Kidney (tissue), 14 donors: ENCODE data around the gene TRIAP1. TPM values are rescaled to one million over a fixed set of nuclear protein-coding genes. Genes with fewer than 3 reads are reported as not detected.

Experiments used
- DNase-seq, 5 donors: peaks; one replicate each; pipeline ENCODE4 v3.0.0-alpha.2; 2013 to 2020
- FAIRE-seq: peaks from 2 replicates; lab custom pipeline; 2012; peaks lifted over from hg19 to GRCh38; lab: Jason Lieb, UNC
- H3K27ac ChIP-seq, 2 donors: one replicate each; pipeline ENCODE4 v1.7.0; 2013; ENCODE audit warnings: low read depth in 2 of 2, low read length in 2 of 2, inconsistent platforms in 1 of 2
- H3K27me3 ChIP-seq: one replicate; pipeline ENCODE4 v1.7.1; 2013; ENCODE audit warnings: low read length, inconsistent platforms; ENCODE audit not compliant: control insufficient read depth, insufficient read depth
- H3K36me3 ChIP-seq, 3 donors: one replicate each; pipeline versions ENCODE4 v1.7.0 to v1.7.1; 2013; ENCODE audit warnings: low read length in 3 of 3, control low read depth in 1 of 3, inconsistent platforms in 1 of 3; ENCODE audit not compliant: insufficient read depth in 3 of 3, control insufficient read depth in 2 of 3
- H3K4me1 ChIP-seq, 3 donors: one replicate each; pipeline versions ENCODE4 v1.7.0 to v1.7.1; 2013; ENCODE audit warnings: low read length in 3 of 3, inconsistent platforms in 1 of 3, low read depth in 1 of 3; ENCODE audit not compliant: control insufficient read depth in 2 of 3, insufficient read depth in 2 of 3
- H3K4me3 ChIP-seq, 3 donors: one replicate each; pipeline versions ENCODE4 v1.7.0 to v1.8.1; 2013; ENCODE audit warnings: low read length in 3 of 3, control low read depth in 1 of 3, inconsistent platforms in 1 of 3
- H3K9ac ChIP-seq, 3 donors: one replicate each; pipeline versions ENCODE4 v1.7.0 to v1.7.1; 2013; ENCODE audit warnings: low read length in 3 of 3, control low read depth in 1 of 3, inconsistent platforms in 1 of 3
- H3K9me3 ChIP-seq, 3 donors: one replicate each; pipeline versions ENCODE4 v1.7.0 to v1.7.1; 2013; ENCODE audit warnings: low read length in 3 of 3, control low read depth in 1 of 3, inconsistent platforms in 1 of 3; ENCODE audit not compliant: control insufficient read depth in 2 of 3, insufficient read depth in 1 of 3
- CTCF ChIP-seq: IDR thresholded peaks from 3 replicates; pipeline ENCODE4 v1.5.1; 2012; ENCODE audit warnings: mild to moderate bottlenecking, moderate library complexity, borderline replicate concordance; ENCODE audit not compliant: insufficient read depth; ENCODE audit errors: extremely low read depth
- intact Hi-C: fragments of 100-400 bp; cut with DNase I; formaldehyde crosslinking; loops from one replicate; pipeline ENCODE4 v1.11.1; 2022
- polyA plus RNA-seq: library from polyadenylated mRNA; stranded (reverse); fragments of 350-450 nt; fragmentation: Illumina TruSeq; extraction: RNeasy Lipid Tissue Mini Kit (QIAGEN cat#74804); gene quantifications from one replicate; pipeline ENCODE4 v1.2.3, GENCODE V29; 2014; ENCODE audit warnings: low read depth, low replicate concordance; ENCODE audit not compliant: insufficient read depth
- total RNA-seq: library from RNA; stranded (reverse); fragmentation: NEBNext Ultra II Directional; extraction: Animal tissue kit (Norgen Biotek cat#: 25700); gene quantifications from one replicate; pipeline ENCODE4 v1.2.1, GENCODE V29; 2021
- donor health status: control.
- donor health status: control.
- donor health status: control.
- donor health status: control.
- donor health status: control.
- donor health status: DM: yes; HTN: yes; CAD: no.
- donor health status: Normal renal cell carcinoma (clear cell type).

Gene TRIAP1
- total and polyA plus RNA-seq, 2 donors from 2014 or later: 15.6 to 28.2 TPM

DNA sequence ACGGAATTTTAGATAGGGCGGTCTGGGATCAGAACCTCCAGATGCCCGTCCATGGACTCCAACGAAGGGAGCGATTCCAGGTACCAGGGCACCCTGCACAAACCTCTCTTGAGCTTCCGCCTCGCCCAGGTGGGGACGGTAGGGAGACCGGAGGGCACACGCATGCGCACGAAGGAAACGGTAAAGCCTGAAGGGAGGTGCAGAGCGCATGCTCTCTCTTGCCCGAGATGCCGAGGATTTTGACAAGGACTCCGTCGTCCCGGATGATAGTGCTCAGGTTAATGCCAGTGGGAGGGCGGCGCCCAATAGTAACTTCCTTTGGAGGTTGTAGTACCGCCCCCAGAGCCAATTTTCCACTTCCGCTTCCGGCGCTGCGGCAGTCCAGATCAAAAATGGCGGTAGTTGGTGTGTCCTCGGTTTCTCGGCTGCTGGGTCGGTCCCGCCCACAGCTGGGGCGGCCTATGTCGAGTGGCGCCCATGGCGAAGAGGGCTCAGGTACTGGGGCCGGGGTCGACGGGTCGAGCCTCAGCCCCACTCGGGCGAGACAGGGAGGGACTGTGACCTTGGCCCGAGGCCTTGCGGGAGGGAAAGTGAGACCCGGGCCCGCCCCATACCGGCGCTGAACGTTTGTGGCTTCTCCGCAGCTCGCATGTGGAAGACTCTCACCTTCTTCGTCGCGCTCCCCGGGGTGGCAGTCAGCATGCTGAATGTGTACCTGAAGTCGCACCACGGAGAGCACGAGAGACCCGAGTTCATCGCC, 8.3 kb downstream of the TRIAP1 start, which contains the start of gene COX6A1:
TSS of gene COX6A1 (plus strand) at position 379 of the 760 bp plus-strand sequence. CDS start at position 393, 14 bp downstream.
- Histone ChIP-seq H3K36me3 (peaks cover 0 to 11% (median 3%) of the 10 kb centered on the region in 3 donors), H3K4me3 (peak within 1 kb of the TSS; percentile 87 to 92 (median 88)), H3K9ac (peak within 1 kb of the TSS; percentile 76 to 86 (median 82)), H3K27ac (peak within 1 kb of the TSS; percentile 68 to 81), H3K27me3 (no peaks in the 10 kb centered on the region), H3K9me3 (no peaks in the 10 kb centered on the region), H3K4me1 (peaks cover 0 to 5% (median 4%) of the 10 kb centered on the region in 3 donors)
- intact Hi-C loops: no loop called here
- FAIRE-seq: no peak
- DNase-seq: peak; percentile 97 to 99 (median 98)
- TF ChIP-seq CTCF: peak; percentile 4

- intact Hi-C loops: no loop called here
- no peaks in the 10 kb centered on the region for H3K36me3 ChIP-seq
- no peak overlapping the region for H3K4me3 ChIP-seq
- TF ChIP-seq CTCF: no peak
- no peaks in the 10 kb centered on the region for H3K4me1 ChIP-seq
- FAIRE-seq (no peak), DNase-seq (no peak)
- H3K27me3 ChIP-seq: no peaks in the 10 kb centered on the region
- H3K9me3 ChIP-seq: no peaks in the 10 kb centered on the region
- no peak overlapping the region for H3K27ac ChIP-seq
- H3K9ac ChIP-seq: no peak overlapping the region
Observed at GRCh38 chr12:120432772-120433525, 13.2 kb downstream of the TRIAP1 start.

- FAIRE-seq (no peak), DNase-seq (no peak)
- H3K9ac ChIP-seq: no peak overlapping the region
- H3K4me3 ChIP-seq: no peak overlapping the region
- no peak overlapping the region for H3K27ac ChIP-seq
- no peaks in the 10 kb centered on the region for H3K36me3 ChIP-seq
- no peak for TF ChIP-seq CTCF
- no peaks in the 10 kb centered on the region for H3K4me1 ChIP-seq
- intact Hi-C loops: loop anchor here (10.0 kb wide), 1 partner anchor 65 kb away; the partner anchor contains the start of gene MSI1
- H3K27me3 ChIP-seq: no peaks in the 10 kb centered on the region
- H3K9me3 ChIP-seq: no peaks in the 10 kb centered on the region
Observed at GRCh38 chr12:120429368-120429767, 16.8 kb downstream of the TRIAP1 start.
